Omental fat pad (tissue), 4 donors: Measurements from ENCODE around the gene ANK3. TPM values are rescaled to one million over a fixed set of nuclear protein-coding genes. Genes with fewer than 3 reads are reported as not detected.

ENCODE experiments used
- ATAC-seq: fragments of 150-250 bp; one replicate; pipeline ENCODE4 v1.9.1; 2016; ENCODE audit warnings: mild to moderate bottlenecking, moderate library complexity; ENCODE audit not compliant: low FRiP score
- DNase-seq: peaks from one replicate; pipeline ENCODE4 v3.0.0-alpha.2; 2019; ENCODE audit warnings: low spot score
- small RNA-seq: library from RNA; depleted of rRNA; stranded (forward); fragments of <200 nt; gene quantifications from one replicate; pipeline ENCODE3, GENCODE V24; 2016
- total RNA-seq, 4 donors: library from RNA; depleted of rRNA; stranded (reverse); fragments of >200 nt; gene quantifications; one replicate each; pipeline ENCODE4 v1.1.0, GENCODE V29; 2016
- TF ChIP-seq, protein P1 (sequence below), 3 donors: fragments of 450-650 bp; IDR thresholded peaks; one replicate each; pipeline ENCODE4 v1.5.1; 2016 to 2017; ENCODE audit warnings: antibody characterized with exemption in 3 of 3, mild to moderate bottlenecking in 3 of 3, moderate library complexity in 2 of 3

The ANK3 gene
- total RNA-seq, 4 donors from 2014 or later, result 10.5 to 22.5 (median 13.3) TPM

GRCh38 chr10:59977486-59977885 lies 412.2 kb downstream of the ANK3 start:
- TF ChIP-seq, protein P1, sequence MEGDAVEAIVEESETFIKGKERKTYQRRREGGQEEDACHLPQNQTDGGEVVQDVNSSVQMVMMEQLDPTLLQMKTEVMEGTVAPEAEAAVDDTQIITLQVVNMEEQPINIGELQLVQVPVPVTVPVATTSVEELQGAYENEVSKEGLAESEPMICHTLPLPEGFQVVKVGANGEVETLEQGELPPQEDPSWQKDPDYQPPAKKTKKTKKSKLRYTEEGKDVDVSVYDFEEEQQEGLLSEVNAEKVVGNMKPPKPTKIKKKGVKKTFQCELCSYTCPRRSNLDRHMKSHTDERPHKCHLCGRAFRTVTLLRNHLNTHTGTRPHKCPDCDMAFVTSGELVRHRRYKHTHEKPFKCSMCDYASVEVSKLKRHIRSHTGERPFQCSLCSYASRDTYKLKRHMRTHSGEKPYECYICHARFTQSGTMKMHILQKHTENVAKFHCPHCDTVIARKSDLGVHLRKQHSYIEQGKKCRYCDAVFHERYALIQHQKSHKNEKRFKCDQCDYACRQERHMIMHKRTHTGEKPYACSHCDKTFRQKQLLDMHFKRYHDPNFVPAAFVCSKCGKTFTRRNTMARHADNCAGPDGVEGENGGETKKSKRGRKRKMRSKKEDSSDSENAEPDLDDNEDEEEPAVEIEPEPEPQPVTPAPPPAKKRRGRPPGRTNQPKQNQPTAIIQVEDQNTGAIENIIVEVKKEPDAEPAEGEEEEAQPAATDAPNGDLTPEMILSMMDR (IDR thresholded peaks at IDR 0.05), result no peak
- DNase-seq (no peak), ATAC-seq (no peak)

DNA sequence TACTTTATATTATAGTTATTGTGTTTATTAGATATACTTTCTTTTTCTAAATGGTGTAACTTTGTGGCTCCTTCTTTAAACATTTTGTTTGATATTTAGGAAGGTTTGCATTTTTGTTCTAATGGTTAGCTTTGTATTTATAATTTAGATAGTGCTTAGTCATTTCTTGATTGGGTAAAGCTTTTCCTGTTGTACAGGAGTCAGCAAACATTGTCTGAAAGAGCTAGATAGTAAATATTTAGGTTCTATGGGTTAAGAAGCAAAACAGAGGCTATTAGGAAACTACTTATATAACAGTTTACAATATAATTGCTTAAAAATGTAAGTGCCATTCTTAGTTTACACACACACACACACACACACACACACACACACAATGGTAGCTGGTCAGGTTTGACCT lies 412.8 kb downstream of the ANK3 start:
- no peak for DNase-seq
- ATAC-seq, result no peak
- TF ChIP-seq, protein P1 (IDR thresholded peaks at IDR 0.05), result no peak

Small RNAs within 50 kb of the gene (small RNA-seq; reads per million reads assigned to genes)
- not detected for gene RF00019
